Stimulated activated CD8-positive, alpha-beta memory T cell treated with anti-CD3 and anti-CD28 coated beads, Interleukin-7, amount 100 ng/mL, for 48 hours (primary cell): ENCODE measurements around the gene SETD7.

Source experiments
- DNase-seq, 2 donors: peaks; one replicate each; pipeline ENCODE4 v3.0.0-alpha.2; 2020; ENCODE audit warnings: low read depth in 1 of 2; ENCODE audit errors: extremely low read depth in 1 of 2

The SETD7 gene

DNA sequence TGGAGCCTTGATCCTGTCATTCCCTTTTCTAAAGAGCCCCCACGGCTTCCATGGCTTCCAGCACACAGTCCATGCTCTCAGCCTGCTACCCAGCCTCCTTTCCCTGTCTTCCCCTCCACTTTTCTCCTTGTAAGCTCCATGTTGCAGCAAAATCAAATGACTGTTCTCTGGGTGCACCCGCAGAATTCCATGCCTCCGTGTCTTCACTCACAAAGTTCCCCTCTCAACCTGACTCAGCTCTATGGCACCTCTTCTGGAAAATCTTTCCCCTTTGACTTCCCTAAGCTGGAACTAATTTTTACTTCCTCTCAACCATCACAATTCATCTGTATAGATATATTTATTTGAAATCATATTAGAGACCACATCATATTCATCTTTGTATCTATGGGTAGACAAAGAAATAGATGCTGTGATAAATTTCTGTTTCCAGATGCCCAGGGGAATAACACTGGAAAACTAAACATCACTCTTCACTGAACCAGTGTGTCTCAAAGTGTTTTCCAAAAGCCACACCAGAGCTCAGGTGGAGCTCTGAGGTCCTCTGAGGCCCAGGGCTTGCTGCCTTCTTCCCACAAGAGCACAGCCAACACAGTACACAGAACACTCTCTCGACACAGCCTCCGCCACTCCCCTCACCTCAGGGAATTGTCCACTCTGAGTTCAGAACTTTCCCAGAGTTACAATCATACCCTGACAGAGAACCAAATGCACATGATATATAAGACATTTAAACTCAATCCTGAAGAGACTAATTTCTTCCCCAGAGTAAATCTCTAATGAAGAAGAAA, 3.3 kb downstream of the SETD7 start:
- DNase-seq, result no peak

GRCh38 chr4:139550724-139551429, 5.1 kb downstream of the SETD7 start:
- DNase-seq, result no peak

- DNase-seq, result no peak
Observed at GRCh38 chr4:139547979-139548378, 8.0 kb downstream of the SETD7 start.

DNA sequence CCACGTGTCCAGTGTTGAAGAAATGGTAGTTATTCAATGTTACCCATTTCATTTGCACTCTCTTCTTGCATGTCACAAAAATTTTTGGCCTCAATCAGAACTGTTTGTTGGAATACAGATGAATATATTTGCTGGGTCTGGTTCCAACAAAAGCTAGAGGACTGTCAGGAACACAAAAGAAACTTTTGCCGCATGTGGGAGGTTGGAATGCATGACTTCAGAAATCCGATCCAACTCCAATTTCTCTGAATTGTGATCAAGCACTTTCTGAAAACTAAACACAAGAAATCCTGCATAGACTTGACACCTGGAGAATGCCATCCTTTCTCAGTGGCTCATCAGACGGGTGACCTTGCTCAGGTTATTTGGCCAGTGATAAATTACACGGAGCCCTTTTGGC, 15.4 kb downstream of the SETD7 start:
- DNase-seq, result no peak

GRCh38 chr4:139540161-139540560, 15.9 kb downstream of the SETD7 start:
- no peak for DNase-seq

- no peak for DNase-seq
Observed at GRCh38 chr4:139537292-139537691, 18.7 kb downstream of the SETD7 start.

- no peak for DNase-seq
Observed at GRCh38 chr4:139535871-139536234, 20.2 kb downstream of the SETD7 start.

- DNase-seq, result no peak
Observed at GRCh38 chr4:139535228-139535870, 20.7 kb downstream of the SETD7 start.

- DNase-seq, result no peak
Observed at GRCh38 chr4:139534287-139534950, 21.6 kb downstream of the SETD7 start.

DNA sequence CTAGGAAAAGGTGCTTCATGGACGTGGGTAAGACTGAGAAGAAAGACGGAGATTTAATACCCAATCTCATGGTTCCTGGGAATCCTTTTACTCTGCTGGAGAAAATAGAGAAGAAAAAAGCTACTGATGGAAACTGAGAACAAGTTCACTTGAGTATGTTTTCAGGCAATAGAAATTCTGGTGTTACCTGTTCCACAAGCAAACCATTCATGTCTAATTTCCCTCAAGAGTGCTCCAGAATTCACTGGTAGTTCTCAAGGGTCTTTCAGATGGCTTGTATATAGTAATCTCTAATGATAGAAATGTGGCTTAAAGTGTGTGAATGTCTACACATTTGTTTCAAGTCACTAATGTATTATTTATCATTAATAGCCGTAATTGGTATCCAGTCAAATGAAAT, 22.5 kb downstream of the SETD7 start:
- no peak for DNase-seq

DNA sequence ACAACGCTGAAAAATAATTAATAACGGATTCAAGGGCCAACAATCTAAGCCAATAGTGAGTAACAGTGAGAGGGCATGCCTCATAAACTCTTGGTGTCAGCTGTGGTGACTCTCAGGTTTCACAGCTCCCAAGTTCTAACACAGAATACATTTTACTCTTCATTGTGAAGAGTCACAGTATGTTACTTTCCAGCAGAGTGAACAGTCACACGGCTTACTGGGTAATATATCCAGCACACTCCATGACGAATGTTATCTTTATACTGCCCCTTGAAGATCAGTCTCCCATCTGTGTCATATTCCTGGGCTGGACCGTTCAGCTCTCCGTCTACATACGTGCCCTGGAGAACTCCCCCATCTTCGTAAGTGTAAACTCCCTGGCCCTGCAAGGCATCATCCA, 23.1 kb downstream of the SETD7 start:
- no peak for DNase-seq

- peak in 1 of 2 donors; percentile 15 for DNase-seq
Observed at GRCh38 chr4:139530833-139531427, 25.1 kb downstream of the SETD7 start.

DNA sequence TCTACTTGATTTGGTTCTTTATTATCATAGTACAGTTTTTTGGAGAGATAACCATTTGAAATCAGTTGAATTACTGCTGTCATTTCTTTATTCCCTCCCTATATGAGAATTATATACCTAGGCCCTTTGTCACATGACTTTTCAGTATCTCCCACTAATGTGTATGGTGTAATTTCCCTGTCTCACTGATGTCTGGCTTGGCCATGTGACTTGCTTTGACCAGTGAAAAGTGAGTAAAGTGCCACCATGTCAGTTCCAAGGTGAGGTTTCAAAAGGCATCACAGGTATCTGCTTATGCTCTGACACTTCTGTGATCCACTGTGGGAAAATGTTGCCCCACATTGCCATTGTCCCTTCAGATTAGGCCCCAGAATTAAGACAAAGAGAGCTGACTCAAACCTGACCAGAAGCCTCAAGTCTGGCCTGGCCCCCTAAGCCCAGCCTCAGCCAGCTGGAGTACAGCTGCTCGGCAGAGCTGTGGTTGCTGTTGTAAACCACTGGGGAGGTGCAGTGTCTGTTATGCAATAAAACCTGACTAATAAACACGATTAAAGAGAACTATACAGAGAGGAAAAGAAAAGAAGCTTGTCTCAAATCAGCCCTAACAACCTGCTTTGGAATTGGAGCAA, 27.5 kb downstream of the SETD7 start:
- DNase-seq, result no peak

GRCh38 chr4:139526928-139527327, 29.1 kb downstream of the SETD7 start:
- no peak for DNase-seq

GRCh38 chr4:139525414-139525813, 30.6 kb downstream of the SETD7 start:
- DNase-seq, result no peak

GRCh38 chr4:139524062-139524631, 31.9 kb downstream of the SETD7 start:
- no peak for DNase-seq

DNA sequence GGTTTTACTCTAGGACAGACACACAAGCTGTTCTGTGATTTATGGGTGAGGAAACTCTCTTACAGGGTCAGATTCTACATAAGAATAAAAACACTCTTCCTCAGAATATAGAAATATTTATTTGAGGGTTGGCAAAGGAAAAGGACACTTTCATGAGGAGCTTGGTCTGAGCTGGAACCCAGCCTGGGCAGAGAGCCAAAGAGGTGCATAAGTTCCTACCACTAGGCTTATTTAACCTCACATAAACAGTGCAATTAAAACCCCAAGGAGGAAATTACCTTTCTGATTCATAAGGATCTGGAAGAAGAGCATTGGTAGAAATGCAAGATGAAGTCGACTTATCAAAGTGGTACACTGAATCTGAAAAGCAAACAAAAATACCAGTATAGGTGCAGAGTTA, 32.9 kb downstream of the SETD7 start:
- DNase-seq, result no peak

GRCh38 chr4:139522457-139522856, 33.6 kb downstream of the SETD7 start:
- DNase-seq, result no peak

GRCh38 chr4:139521754-139522401, 34.1 kb downstream of the SETD7 start:
- no peak for DNase-seq

- DNase-seq, result no peak
Observed at GRCh38 chr4:139515531-139515958, 40.5 kb downstream of the SETD7 start.
